Measurements from ENCODE around the gene SFMBT2.
"Not testable (repeated sequence)": the region's sequence is repeated elsewhere in the genome, so short reads cannot be mapped to it uniquely, and the experiment has no call there.

The SFMBT2 gene

DNA sequence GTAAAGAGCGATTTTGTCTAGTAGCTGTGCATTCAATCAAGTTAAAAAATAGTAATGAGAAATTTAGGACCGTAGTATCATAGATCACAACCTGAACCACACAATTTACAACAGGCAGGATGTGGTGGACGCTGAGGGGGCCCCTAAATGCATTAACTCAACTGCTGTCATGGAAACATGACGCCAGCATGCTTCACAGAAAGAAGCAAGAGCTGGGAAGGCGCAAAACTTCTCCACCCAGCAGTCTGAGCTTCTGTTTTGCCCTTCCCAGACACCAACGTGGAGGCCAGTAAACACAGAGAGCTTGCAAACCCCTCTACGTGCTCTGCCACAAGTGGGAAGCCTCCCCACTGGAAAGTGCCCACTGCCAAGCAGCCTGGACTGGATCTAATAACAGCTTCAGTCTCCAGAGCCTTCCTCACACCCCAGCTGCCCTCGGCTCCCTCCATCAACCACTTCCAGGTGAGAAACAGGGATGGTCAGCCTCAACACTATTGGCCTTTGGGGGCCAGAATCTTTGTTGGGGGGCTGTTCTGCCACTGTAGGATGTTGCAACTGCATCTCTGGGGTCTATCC lies 151.8 kb downstream of the SFMBT2 start:
- peak; percentile 70 for DNase-seq

DNA sequence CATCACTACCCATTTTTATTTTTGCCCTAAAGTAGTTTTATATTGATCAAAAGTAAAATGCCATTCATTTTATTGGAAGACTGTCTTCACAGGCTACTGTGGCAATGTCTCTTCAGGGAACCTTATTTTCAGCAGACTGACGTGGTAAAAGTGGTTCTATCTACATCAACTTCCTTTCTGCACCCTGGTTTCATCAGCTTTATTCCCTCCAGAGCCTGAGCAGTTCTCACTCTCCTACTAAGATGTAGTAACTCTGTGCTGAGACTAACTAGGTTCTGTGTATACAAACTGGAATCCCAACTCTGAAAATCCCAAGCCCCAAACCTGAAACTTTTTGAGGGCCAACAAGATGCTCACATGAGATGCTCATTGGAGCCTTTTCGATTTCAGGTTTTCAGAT lies 155.3 kb downstream of the SFMBT2 start:
- DNase-seq = no peak

DNA sequence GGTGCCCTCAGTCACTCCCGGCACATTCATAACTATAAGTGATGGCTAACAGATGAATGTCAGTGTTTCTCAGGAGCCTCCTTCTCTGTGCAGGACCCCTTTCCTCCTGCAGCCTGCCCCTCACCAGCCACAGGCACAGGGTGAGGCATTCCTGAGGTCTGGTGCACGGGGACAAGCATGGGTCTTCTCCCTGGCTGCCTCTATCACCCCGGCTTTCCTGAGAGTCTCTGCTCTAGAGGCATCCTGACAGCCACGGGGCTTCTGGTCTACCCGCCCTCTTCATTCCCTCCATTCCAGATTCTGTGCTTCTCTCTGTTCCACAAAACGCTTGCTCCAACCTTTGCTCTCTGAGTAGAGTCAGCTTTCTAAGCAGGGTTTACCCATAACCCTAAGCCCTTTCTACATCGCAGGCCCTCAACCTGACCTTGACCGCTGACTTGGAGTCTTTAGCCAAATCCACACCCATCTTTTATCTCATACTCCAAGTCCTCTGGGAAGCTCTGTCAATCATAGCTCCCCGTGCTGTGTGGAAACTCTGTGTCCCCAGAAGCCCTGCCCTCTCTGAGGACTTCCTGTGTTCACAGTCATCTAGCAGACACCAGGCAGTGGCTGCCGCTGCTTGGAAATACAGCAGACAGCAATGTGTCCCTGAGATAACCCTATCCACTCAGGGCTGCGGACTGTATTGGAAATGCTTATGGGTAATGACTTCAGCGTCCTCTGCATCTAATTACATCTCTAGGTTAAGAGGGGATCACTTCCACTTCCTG lies 159.0 kb downstream of the SFMBT2 start:
- DNase-seq = no peak

DNA sequence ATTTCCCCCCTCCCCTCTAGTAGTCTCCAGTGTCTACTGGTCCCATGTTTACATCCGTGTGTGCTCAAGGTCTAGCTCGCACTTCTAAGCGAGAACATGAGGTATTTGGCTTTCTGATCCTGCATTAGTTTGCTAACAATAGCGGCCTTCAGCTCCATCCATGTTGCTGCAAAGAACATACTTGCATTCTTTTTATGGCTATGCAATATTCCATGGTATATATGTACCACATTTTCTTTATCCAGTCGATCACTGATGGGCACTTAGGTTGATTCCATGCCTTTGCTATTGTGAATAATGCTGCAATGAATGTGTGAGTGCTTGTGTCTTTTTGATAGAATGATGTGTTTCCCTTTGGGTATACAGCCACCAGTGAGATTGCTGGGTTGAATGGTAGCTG lies 160.6 kb downstream of the SFMBT2 start:
- no peak for DNase-seq

DNA sequence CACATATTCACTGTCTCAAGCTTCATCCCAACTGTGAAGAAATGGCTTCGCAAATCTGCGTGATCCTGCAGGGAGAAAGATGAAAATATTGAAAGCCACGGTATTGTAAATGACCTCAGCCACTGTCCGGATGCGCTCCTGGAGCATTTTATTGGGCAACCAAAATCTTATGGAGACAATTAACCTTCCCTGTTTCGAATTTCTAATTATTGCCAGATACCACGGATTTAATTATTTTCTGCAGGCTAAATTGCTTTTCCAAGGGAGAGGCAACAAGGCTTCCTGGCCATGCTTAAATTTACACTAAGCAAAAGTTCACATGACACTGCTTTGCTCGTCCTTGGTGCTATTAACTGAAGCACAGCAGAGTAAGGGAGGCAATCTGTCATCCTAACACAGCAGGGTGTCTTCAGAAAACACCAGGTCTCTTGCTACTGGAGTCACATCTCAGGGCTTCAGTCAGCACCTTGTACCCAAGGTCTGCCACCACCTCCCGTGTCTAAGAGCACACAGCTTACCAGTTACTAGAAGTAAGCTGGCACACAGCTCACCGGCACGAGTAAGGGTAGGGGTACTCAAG lies 162.2 kb downstream of the SFMBT2 start:
- DNase-seq = no peak

DNA sequence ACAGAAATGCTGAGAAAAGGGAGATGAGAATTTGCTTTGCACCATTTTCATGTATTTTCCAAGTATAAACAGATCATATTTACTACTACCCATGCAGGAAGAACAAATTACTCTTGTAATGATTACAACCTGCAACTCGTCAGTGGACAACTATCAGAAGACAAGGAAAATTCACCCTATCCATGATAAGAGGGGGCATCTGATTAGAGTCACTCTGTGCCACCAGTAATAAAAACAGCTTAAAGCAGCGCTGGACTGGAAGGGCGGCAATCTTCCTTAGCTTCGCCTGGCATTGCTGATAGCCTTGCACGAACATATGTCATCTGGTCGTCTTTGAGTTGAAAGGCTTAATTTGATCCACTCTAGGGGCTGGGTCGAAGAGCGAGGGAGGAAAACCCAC lies 162.7 kb downstream of the SFMBT2 start:
- no peak for DNase-seq

DNA sequence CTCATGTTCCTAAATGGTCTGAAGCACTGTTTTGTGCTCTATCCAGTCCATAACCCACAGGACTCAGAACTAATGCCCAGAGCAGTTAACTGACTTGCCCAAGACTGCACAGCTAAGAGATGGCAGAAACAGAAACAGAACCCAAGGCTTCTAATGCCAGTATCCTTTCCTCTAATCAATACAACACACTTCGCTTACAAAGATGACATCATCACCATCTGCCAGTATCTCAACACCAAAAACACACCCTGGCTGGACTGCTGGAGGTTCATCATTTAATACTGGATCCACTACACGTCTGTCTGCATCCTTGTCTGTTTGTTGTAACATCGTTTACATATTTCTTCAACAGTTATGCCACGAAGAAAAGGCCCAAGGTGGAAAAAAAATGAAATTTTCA lies 165.3 kb downstream of the SFMBT2 start:
- DNase-seq = no peak

DNA sequence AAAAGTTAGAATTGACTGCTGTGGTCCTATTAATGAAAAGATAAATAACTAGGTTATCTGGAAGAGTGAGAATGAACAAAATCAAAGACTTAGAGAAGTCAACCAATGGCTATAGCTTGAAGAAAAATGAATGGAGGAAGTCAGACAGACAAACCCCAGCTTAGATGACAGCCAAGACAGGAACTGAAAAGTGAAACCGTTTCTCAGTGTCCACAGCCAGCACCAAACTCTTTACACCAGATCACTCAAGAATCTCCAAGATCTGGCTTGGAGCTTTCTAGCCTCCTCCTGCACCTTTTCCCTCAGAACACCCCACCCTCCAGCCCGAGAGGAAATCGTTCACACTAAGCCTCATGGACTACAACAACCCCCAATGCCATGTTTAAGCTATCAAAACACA lies 167.0 kb downstream of the SFMBT2 start:
- peak; percentile 19 for DNase-seq

DNA sequence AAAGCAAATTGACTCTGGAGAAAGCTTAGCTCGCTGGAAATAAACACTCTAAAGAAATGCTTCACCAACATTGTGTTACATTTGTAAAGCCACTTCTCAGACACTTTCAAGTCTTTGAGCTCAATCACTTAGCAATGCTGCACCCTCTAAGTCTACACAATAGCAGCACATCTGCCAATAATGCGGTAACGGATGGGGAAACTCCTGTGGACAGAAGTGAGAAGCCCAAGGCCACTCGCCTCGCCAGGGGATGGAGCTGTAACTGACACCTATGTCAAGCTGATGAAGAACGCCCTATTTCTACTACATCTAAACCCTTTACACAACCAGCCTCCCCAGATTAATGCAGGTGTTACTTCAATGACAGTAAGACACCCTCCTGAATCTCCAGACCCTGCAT lies 167.7 kb downstream of the SFMBT2 start:
- no peak for DNase-seq

DNA sequence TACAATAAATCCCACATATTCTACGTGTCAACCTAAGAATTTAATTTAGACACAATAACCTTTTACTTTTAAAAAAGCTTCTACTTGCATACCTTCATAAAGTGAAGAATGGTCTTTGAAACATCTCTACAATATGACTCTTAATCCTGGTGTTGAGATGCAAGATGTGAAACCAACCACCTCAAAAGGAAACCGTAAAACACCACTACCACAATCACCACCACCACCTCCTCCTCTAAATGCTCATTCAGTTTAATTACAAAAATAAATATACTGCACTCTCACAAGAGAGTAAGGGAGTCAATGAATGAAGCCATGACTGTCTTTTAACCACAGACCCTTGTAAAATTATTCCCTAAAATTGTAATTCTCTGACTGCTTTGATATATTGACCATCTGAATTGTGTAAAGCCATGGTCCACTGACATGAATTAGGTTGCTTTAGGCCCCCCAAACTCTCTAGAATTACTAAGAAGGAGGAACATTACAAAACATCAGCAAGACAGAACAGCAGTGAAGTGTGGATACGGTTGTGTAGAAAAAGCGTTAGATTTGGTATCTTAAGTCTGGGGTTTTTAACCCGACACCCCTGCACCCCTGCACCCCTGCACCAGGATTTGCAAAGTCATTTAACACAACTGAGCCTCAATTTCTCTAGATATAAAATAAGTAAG lies 171.4 kb downstream of the SFMBT2 start:
- peak; percentile 29 for DNase-seq

DNA sequence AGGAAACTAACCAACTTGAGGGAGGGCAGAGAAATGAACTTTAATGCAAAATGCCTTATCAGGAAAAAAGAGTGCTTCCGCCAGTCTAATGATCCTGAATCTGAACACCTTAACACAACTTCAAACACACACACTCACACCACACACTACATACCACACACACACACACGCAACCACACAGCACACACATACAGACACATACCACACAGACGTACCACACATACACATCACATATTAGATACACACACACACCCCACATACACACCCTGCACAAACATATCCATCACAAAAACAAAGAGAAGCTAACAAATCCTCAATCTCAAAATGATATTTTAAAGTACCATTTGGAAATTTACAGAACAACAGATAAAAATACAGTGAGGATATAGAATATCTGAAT lies 175.5 kb downstream of the SFMBT2 start:
- DNase-seq = no peak

DNA sequence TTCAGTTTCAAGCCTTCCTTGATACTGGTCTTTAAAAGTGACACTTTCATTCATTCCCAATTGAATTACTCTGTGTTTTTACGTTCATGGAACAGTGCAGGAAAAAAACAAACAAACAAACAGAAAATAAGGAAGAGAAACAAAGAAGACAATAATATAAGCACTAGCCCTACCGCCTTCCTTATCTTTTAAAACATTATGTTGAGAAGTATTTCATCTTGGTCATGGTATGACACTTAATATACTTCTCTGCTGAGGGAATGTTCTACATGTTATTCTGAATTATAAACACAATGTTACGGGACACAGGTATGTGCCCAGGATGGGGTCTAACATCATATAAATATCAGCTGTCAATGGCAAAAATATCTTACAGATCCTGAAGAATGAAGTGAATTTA lies 176.7 kb downstream of the SFMBT2 start:
- no peak for DNase-seq

DNA sequence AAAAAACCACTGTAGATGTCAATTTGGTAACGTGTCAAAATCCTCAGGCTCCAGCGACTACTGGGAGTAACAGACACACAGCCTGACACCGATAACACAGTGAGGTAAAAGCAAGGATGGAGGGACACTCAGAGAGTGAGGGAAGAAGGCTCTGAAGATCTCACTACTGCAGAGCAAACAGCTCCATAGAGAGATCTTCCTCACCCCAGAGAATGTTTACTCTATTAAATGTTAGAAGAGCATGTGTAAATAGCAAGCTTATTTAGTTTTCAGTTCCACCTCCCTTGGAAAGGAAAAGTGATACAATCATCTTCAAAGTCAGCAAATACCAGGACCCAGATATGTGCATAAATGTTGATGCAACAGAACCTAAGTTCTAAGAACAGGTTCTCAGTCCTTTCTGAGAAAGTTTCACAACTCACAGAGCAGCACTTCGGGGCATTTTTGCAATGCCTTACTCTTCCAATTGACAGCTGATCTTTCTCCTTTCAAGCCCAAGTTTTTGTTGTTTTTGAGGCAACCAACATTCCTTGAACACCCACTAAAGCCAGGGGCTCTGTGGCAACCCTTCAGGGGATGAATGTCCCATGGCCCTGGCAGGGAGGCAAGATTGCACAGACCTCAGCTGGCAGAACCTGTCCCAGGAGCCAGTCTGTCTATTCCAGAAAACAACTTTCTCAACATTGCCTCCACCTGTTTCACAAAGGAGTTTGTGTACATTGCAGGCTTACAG lies 177.4 kb downstream of the SFMBT2 start:
- DNase-seq = no peak

DNA sequence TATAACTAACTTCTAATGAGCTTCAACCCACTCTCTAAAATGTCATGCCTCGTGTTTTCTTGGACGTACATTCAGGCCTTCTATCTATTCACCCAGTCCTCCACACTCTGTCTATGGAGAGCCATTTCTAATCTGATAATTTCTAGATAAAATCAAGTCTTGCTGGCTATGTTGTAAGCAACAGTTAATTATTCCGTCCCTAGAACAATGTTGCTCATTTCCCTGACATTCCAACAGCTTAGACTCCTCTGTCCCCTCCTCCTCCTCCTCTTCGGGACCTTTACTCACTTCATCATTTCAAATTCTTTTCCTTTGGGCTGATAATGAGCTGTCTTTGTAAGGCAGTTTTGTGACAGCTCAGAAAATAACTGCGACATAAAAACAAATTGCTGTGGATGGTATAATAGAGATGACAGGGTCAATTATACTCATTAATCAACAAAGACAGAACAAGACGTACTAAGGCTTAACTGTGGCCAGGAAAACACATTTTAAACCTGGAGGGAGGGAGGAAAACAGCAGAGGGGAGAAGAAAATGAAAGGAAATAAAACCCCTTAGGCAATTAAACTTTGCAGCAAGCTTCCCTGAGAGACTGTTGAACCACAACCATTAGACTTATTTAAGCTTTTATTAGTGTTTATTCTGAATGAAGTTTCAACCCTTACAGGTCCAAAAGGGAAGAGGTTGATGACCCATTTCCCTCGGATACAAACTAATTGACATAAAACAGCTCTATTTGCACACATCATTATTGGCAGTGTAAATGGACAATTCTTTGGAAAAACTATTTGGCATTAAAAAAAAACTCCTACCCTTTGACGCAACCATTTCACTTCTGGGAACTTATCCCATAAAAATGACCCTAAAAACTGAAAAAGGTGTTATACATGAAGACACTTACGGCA lies 179.1 kb downstream of the SFMBT2 start:
- no peak for DNase-seq

DNA sequence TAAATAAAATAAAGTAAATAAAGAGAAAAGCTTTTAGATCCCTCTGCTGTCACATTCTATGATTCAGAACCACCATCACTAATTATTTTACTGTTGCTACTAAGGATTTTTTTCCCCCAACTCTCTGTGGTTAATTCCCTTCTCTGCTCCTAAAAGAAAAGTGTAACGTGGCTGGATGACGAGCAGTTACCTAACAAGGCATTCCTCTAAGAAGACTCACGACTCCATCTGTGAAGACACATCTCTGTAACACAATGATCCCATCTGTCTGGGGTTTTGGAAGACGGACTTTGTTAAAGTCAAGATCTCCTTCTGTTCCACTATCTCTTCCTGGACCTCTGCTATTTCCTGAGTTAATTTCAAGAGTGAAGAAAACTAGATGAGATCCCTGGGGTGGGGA lies 179.9 kb downstream of the SFMBT2 start:
- DNase-seq = no peak

DNA sequence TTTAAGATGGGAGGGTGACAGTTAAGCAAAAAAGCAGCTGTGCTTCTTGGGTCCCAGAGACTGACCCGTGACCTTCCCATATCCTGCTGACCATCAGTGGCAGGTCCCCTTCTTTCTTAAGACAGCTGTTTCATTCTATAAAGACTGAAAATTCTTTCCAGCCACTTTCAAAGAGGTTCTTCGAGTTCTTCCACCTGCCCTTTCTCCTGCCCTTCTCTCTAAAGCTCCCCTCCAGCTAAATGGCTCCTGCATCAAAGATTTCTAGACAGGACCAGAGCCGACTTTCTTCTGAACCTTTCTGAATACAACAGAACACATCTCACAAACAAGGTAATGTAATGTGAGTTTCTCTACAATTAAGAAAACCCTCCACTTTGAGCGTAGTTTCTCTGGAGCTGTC lies 180.8 kb downstream of the SFMBT2 start:
- no peak for DNase-seq

DNA sequence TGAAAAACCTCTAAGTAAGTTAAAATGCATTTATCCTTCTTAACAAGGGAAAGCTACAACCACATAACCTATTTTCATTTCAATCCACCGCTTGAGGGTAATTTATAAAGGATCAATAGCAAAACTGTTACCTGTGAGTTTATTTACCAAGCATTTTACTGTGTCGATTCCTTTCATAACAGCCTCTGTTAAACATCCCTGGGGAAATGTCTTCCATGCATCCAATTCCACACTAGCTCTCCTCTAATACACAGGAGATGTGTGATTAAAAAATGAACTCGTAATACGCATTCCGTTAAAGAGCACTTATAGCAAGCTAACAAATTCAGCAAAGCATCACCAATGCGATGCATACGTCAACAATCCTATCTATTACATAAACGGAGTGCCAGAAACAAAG lies 185.7 kb downstream of the SFMBT2 start:
- DNase-seq = no peak

DNA sequence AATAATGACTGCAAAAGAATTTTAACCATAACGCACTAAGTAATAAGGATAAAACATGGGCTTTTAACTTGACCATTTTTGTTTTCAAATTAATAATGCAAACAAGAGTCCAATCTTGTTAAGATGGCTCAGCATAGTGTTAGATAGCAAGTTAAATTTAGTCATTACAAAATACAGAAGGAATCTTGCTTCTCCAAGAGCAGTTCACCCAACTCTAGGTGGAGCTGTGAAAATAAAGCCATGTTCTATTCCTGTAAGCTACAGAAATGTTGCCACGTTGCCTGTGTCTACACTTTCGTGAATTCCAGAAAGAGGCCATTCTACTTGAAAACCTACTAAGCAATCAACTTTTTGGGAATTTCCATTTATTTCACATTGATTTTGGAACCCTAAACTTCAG lies 191.9 kb downstream of the SFMBT2 start:
- DNase-seq = no peak

DNA sequence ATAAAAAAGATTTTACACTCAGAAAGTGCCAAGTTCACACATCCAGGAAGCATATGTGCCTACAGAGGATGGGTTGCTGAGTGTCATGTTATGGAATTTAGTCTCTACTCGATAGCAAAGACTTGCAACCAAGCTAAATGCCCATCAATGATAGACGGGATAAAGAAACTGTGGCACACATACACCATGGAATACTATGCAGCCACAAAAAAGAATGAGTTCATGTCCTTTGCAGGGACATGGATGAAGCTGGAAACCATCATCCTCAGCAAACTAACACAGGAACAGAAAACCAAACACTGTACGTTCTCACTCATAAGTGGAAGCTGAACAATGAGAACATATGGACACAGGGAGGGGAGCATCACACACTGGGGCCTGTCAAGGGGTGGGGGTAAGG lies 198.1 kb downstream of the SFMBT2 start:
- DNase-seq = not testable (repeated sequence)

DNA sequence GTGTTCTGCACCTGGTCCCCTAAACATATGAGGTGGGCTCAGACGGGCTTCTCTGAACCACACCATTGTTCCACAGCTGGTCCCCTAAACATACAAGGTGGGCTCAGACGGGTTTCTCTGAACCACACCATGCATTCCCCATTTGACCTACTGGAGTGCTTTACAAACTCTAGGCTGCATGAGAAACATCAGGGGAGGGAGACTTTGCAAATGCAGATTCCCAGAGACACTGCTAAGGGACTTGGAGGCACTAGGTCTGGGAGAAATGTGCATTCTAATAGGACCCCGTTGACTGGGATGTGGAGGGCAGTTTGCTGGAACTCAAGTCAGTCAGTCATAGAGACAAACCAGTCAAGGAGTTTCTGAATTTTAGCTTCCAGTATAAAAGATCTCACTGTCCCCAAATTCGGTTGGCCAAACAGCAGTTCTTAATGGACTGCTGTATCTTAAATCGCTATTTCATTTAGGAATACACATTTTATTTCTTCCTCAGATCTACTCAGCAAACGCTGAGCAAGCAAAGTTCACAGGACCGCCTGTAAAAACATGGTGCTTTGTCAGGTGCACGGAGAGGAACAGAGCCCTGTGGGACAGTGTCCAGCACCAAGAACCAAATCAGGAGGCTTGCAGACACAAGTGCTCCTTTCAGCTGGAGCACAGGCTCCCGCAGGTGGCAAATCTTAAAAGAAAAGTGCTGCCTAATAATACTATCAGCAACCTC lies 198.8 kb downstream of the SFMBT2 start:
- DNase-seq = no peak

DNA sequence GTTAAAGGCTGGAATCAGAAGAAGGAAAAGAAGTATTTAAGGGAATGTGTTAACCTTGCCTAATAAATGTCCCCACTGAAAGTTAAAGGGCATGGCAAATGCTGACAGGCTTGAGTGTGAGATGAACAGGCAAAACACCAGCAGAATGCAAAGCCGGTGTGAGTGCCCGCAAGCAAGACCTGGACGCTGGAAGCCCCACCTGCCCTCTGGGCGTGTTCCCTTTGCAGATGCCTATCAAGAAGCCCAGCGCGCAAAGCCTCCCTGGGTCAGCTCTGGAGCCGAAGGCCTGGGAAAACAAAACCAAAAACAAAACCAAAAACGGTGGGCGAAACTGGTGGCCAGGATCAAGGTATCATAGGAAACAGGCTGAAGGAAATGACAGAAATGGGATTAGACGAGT lies 200.3 kb downstream of the SFMBT2 start:
- no peak for DNase-seq

DNA sequence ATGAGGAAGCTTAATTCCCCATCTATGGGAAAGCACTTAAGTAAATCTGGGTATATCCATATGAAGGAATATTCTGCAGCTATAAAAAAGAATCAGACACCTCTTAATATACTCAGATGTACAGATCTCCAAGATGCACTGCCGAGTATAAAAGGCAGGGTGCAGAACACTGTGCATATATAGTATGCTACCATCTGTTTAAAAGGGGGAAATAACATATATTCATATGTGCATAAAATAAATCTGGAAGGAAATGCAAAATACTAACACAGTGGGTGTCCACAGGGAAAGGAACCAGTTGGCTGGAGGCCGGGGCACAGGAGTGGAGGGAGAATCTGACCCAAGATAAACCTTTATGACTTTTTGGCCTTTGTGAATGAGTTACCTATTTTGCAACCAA lies 201.4 kb downstream of the SFMBT2 start:
- DNase-seq = no peak
